Motor neuron (in vitro differentiated cells): Measurements from ENCODE around the gene EIF4E. TPM values are rescaled to one million over a fixed set of nuclear protein-coding genes. Genes with fewer than 3 reads are reported as not detected.

Experiments
- ATAC-seq, 8 experiments: fragments of 200-7000 bp; cut with Tn5 transposase; replicated peaks in 6 of 8; 2 replicates each; pipeline ENCODE4 v1.8.0; 2021; ENCODE audit warnings: mild to moderate bottlenecking in 8 of 8, moderate library complexity in 8 of 8
- H3K27ac ChIP-seq, 2 donors: fragments of 250-450 bp; sonication (Bioruptor Pico); 2 replicates each; pipeline ENCODE4 v1.9.0; 2021; ENCODE audit warnings: antibody characterized with exemption in 2 of 2, mild to moderate bottlenecking in 2 of 2, moderate library complexity in 1 of 2
- H3K4me1 ChIP-seq, 2 donors: fragments of 250-450 bp; sonication (Bioruptor Pico); replicated peaks in 1 of 2; 2 replicates each; pipeline ENCODE4 v1.6.1; 2021; ENCODE audit warnings: antibody characterized with exemption in 2 of 2, mild to moderate bottlenecking in 2 of 2, moderate library complexity in 1 of 2
- H3K4me3 ChIP-seq, 5 donors: fragments of 250-450 bp; sonication (Bioruptor Pico); 2 replicates each; pipeline ENCODE4 v1.9.0; 2021; ENCODE audit warnings: antibody characterized with exemption in 5 of 5, mild to moderate bottlenecking in 5 of 5, moderate library complexity in 4 of 5
- WGBS, 10 experiments: fragments of 450-650 bp; shearing (Covaris generic); methylation state at CpG; one replicate each; pipeline ENCODE4 v1.0.0; 2022; 5-methylcytosine and 5-hydroxymethylcytosine counted together
- in situ Hi-C, 9 experiments: fragments of 400-800 bp; cut with MboI; loops; one replicate each; pipeline ENCODE4 v1.15.0; 2021; ENCODE audit warnings: low sequenced_read_pairs in 9 of 9, low pct_unique_long_range_greater_than_20kb in 2 of 9; ENCODE audit not compliant: unreplicated experiment in 9 of 9
- total RNA-seq, 8 experiments: library from RNA; unstranded; fragments of 300-600 nt; gene quantifications; 2 replicates each; pipeline versions ENCODE4 v1.2.3 to v1.2.4, GENCODE V29; 2022

EIF4E gene
- total RNA-seq: 100 to 1,000 TPM in 5 of 8 experiments, 10 to 100 TPM in 3; 92.2 to 168 (median 109) TPM

- Histone ChIP-seq H3K4me3 (peak within 1 kb of the TSS; percentile 71 to 98 (median 93)), H3K4me1 (peaks cover 0 to 7% of the 10 kb centered on the region in 2 donors), H3K27ac (peak within 1 kb of the TSS; percentile 96 to 97)
- peak; percentile 65 to 84 (median 78) for ATAC-seq
- WGBS, 10 experiments: 0 to 3% (median 0%) methylated on average over 4 to 8 of the region's 68 CpGs; no CpG with 5 or more reads in 5 of the 10 experiments
- in situ Hi-C loops: loop anchor here in 1 of 9 experiments (25.0 kb wide), 1 partner anchor 134 kb away; no protein-coding TSS in a partner anchor
Measured at GRCh38 chr4:98928505-98929340, at the start of gene EIF4E. TSS of gene EIF4E (minus strand) at chr4:98929133. CDS start at chr4:98929112, 21 bp downstream.

GRCh38 chr4:98977557-98977956, 48.6 kb upstream of the EIF4E start:
- no peak overlapping the region for H3K4me3 ChIP-seq
- in situ Hi-C loops: no loop called here
- ATAC-seq: no peak
- no peaks in the 10 kb centered on the region for H3K4me1 ChIP-seq
- no peak overlapping the region for H3K27ac ChIP-seq
- WGBS, 10 experiments: 0 to 100% (median 92%) methylated on average over 1 to 7 of the region's 7 CpGs

DNA sequence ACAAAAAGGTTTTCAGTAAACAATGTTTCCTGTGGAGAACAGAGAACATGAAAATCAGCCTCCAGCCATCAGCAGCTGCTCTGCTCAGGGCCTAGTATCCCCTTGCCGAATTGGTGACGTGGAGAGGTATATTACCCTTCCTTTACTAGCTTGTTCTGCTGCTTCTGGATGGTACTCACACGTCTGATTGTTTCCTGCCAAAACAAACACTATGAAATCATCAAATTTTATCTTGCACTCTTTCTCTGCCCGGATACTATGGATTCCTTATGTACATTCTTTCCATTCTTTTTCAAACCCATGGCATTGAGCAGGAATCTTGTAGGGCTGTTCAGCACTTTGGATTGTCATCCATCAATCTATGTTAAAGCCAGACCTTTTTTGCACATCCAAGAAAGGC, 47.8 kb upstream of the EIF4E start:
- in situ Hi-C loops: no loop called here
- H3K4me3 ChIP-seq: no peak overlapping the region
- no peaks in the 10 kb centered on the region for H3K4me1 ChIP-seq
- H3K27ac ChIP-seq: no peak overlapping the region
- 20 to 100% (median 83%) methylated on average over 1 to 4 of the region's 4 CpGs; no CpG with 5 or more reads in 1 of the 10 experiments for WGBS, 10 experiments
- ATAC-seq: peak in 1 of 8 experiments; percentile 39

GRCh38 chr4:98969878-98970785, 41.2 kb upstream of the EIF4E start:
- WGBS, 10 experiments: 0 to 33% (median 12%) methylated on average over 1 of the region's 1 CpG; no CpG with 5 or more reads in 4 of the 10 experiments
- Histone ChIP-seq H3K4me1 (peaks cover 28 to 33% of the 10 kb centered on the region in 2 donors), H3K27ac (peak overlapping the region; percentile 77 to 89), H3K4me3 (peak overlapping the region in 1 of 5 donors; percentile 7)
- ATAC-seq: peak in 7 of 8 experiments; percentile 46 to 90 (median 79)
- in situ Hi-C loops: no loop called here

DNA sequence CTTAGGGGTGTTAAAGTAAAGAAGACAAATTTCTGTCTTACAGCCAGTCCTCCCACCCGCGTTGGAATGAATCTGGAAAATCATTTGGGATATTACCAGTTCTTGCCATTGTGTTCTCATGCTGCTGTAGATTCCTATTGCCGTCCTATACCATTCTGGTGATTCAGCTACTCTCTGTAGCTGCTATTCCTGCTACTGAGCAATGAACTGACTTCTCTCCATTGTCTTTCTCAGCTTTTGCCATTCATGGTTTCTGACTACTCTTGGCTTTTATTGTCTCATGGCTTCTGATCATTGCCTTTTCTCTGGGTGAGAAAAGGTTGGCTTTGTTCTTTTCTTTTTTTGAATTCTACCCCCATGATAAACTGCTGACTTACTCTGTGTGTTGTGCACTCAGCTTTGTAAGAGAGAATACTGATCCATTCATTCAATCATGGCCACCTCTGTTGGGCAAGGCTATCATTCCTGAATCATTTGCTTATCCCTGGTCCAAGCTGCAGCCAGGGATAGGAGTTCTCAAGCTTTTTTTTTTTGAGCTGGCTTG, 38.9 kb upstream of the EIF4E start:
- 8 to 96% (median 56%) methylated on average over 1 to 3 of the region's 3 CpGs; no CpG with 5 or more reads in 2 of the 10 experiments for WGBS, 10 experiments
- peak in 5 of 8 experiments; percentile 39 to 72 (median 49) for ATAC-seq
- H3K4me1 ChIP-seq: peaks cover 28 to 33% of the 10 kb centered on the region in 2 donors
- in situ Hi-C loops: no loop called here
- H3K27ac ChIP-seq: peak overlapping the region in 1 of 2 donors; percentile 89
- H3K4me3 ChIP-seq: no peak overlapping the region

GRCh38 chr4:98966926-98967325, 38.0 kb upstream of the EIF4E start:
- in situ Hi-C loops: no loop called here
- Histone ChIP-seq H3K27ac (no peak overlapping the region), H3K4me3 (no peak overlapping the region), H3K4me1 (peaks cover 28 to 33% of the 10 kb centered on the region in 2 donors)
- 61 to 100% (median 88%) methylated on average over 1 to 3 of the region's 3 CpGs for WGBS, 10 experiments
- no peak for ATAC-seq

- H3K27ac ChIP-seq: no peak overlapping the region
- in situ Hi-C loops: no loop called here
- peak in 2 of 8 experiments; percentile 72 to 78 for ATAC-seq
- 34 to 100% (median 82%) methylated on average over 2 to 5 of the region's 5 CpGs; no CpG with 5 or more reads in 1 of the 10 experiments for WGBS, 10 experiments
- H3K4me3 ChIP-seq: no peak overlapping the region
- peaks cover 4 to 7% of the 10 kb centered on the region in 2 donors for H3K4me1 ChIP-seq
Measured at GRCh38 chr4:98963538-98964433, 34.9 kb upstream of the EIF4E start.

GRCh38 chr4:98961770-98962169, 32.8 kb upstream of the EIF4E start:
- Histone ChIP-seq H3K27ac (no peak overlapping the region), H3K4me1 (peaks cover 0 to 3% of the 10 kb centered on the region in 2 donors), H3K4me3 (no peak overlapping the region)
- WGBS, 10 experiments: 80 to 100% (median 96%) methylated on average over 1 to 2 of the region's 2 CpGs; no CpG with 5 or more reads in 6 of the 10 experiments
- no peak for ATAC-seq
- in situ Hi-C loops: no loop called here

GRCh38 chr4:98959411-98959810, 30.5 kb upstream of the EIF4E start:
- no peak for ATAC-seq
- 33 to 100% (median 78%) methylated on average over 1 to 2 of the region's 2 CpGs; no CpG with 5 or more reads in 1 of the 10 experiments for WGBS, 10 experiments

DNA sequence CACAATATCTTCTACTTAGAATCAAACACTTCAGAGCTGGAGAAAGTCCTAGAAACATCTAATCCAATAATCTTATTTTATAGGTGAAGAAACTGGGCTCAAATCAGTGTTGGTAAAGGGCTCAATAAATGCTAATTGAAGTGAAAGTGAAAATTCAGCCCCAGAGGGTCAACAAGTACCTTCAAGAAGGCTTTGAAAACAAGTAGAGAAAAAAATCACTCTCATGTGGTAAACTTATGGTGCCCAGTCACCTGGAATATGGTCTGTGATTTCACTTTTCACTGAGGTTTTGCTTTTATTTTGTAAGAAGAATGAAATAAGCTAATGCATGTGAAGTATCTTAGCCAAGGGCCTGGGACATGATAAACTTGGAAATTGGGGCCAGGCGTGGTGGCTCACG, 29.1 kb upstream of the EIF4E start:
- in situ Hi-C loops: no loop called here
- WGBS, 10 experiments: 61 to 100% (median 95%) methylated on average over 1 to 2 of the region's 2 CpGs; no CpG with 5 or more reads in 6 of the 10 experiments
- no peaks in the 10 kb centered on the region for H3K4me1 ChIP-seq
- no peak overlapping the region for H3K4me3 ChIP-seq
- no peak for ATAC-seq
- no peak overlapping the region for H3K27ac ChIP-seq

More at GRCh38 chr4:98959411-98959810, 30.5 kb upstream of the EIF4E start:
- Histone ChIP-seq H3K4me3 (no peak overlapping the region), H3K4me1 (no peaks in the 10 kb centered on the region), H3K27ac (no peak overlapping the region)
- in situ Hi-C loops: no loop called here

GRCh38 chr4:98955229-98955628, 26.3 kb upstream of the EIF4E start:
- WGBS, 10 experiments: 58 to 92% (median 77%) methylated on average over 3 to 6 of the region's 6 CpGs; no CpG with 5 or more reads in 1 of the 10 experiments
- H3K4me1 ChIP-seq: no peaks in the 10 kb centered on the region
- H3K27ac ChIP-seq: no peak overlapping the region
- no peak overlapping the region for H3K4me3 ChIP-seq
- no peak for ATAC-seq
- in situ Hi-C loops: no loop called here

- WGBS, 10 experiments: 29 to 100% (median 100%) methylated on average over 1 to 3 of the region's 3 CpGs; no CpG with 5 or more reads in 1 of the 10 experiments
- H3K27ac ChIP-seq: no peak overlapping the region
- ATAC-seq: no peak
- in situ Hi-C loops: no loop called here
- H3K4me1 ChIP-seq: no peaks in the 10 kb centered on the region
- H3K4me3 ChIP-seq: no peak overlapping the region
Measured at GRCh38 chr4:98951710-98952109, 22.8 kb upstream of the EIF4E start.
